HL-60 (cell line): ENCODE results near the gene BAD.
A peak's percentile ranks its signal among the peaks of the same experiment; 100 is the strongest.

Experiments
- DNase-seq, 2 experiments: peaks; one replicate each; pipeline ENCODE4 v3.0.0-alpha.2; 2010 to 2020; ENCODE audit warnings: low read depth in 1 of 2, low spot score in 1 of 2
- H3K27ac ChIP-seq: fragments of 250-450 bp; sonication (Bioruptor Pico); replicated peaks from 2 replicates; pipeline ENCODE4 v1.5.1; 2020; ENCODE audit warnings: mild to moderate bottlenecking, moderate library complexity
- H3K27me3 ChIP-seq: fragments of 250-450 bp; sonication (Bioruptor Pico); 2 replicates; pipeline ENCODE4 v1.5.1; 2021; ENCODE audit warnings: mild to moderate bottlenecking, moderate library complexity; ENCODE audit not compliant: insufficient read depth, poor library complexity, severe bottlenecking
- H3K4me3 ChIP-seq: replicated peaks from 2 replicates; pipeline ENCODE4 v1.5.1; 2011; ENCODE audit warnings: mild to moderate bottlenecking, control low read depth, low read length; ENCODE audit not compliant: insufficient read depth
- GABPA ChIP-seq: IDR thresholded peaks from 2 replicates; pipeline ENCODE4 v1.6.1; 2012; ENCODE audit warnings: low read depth
- POLR2AphosphoS5 ChIP-seq: IDR thresholded peaks from 2 replicates; pipeline ENCODE4 v1.6.1; 2012; ENCODE audit warnings: low read depth
- SPI1 ChIP-seq: IDR thresholded peaks from 2 replicates; pipeline ENCODE4 v1.6.1; 2012; ENCODE audit warnings: low read depth, mild to moderate bottlenecking, borderline replicate concordance
- TF ChIP-seq, protein P1 (sequence below): IDR thresholded peaks from 2 replicates; pipeline ENCODE4 v1.6.1; 2012; ENCODE audit warnings: low read depth; ENCODE audit not compliant: insufficient replicate concordance
- TF ChIP-seq, protein P2 (sequence below): IDR thresholded peaks from one replicate; pipeline ENCODE4 v1.5.1; 2011; ENCODE audit warnings: low read length, control low read depth, inconsistent platforms; ENCODE audit not compliant: insufficient read depth

The BAD gene

DNA sequence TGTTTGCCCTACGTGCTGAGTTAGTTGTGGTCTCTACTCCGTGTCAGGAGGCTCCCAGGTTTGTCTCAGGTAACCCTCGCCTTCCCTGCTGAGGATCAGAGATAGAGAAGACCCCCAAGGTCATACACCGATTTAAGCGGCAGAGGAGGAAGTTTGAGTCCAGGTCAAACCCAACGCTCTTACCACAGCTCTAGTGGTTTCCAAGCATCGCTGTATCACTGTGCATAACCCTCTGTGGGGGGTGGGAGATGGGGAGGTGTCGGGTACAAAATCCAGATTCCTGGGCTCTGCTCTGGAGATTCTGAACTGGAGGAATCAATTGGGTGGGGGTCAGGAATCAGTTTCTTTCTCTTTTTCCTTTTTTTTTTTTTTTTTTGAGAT, 53.5 kb downstream of the BAD start:
- Histone ChIP-seq H3K4me3 (peak overlapping the region; percentile 73), H3K27ac (peak overlapping the region; percentile 79), H3K27me3 (no peaks in the 10 kb centered on the region)
- no peak for TF ChIP-seq SPI1
- no peak for TF ChIP-seq POLR2AphosphoS5
- TF ChIP-seq, protein P1, sequence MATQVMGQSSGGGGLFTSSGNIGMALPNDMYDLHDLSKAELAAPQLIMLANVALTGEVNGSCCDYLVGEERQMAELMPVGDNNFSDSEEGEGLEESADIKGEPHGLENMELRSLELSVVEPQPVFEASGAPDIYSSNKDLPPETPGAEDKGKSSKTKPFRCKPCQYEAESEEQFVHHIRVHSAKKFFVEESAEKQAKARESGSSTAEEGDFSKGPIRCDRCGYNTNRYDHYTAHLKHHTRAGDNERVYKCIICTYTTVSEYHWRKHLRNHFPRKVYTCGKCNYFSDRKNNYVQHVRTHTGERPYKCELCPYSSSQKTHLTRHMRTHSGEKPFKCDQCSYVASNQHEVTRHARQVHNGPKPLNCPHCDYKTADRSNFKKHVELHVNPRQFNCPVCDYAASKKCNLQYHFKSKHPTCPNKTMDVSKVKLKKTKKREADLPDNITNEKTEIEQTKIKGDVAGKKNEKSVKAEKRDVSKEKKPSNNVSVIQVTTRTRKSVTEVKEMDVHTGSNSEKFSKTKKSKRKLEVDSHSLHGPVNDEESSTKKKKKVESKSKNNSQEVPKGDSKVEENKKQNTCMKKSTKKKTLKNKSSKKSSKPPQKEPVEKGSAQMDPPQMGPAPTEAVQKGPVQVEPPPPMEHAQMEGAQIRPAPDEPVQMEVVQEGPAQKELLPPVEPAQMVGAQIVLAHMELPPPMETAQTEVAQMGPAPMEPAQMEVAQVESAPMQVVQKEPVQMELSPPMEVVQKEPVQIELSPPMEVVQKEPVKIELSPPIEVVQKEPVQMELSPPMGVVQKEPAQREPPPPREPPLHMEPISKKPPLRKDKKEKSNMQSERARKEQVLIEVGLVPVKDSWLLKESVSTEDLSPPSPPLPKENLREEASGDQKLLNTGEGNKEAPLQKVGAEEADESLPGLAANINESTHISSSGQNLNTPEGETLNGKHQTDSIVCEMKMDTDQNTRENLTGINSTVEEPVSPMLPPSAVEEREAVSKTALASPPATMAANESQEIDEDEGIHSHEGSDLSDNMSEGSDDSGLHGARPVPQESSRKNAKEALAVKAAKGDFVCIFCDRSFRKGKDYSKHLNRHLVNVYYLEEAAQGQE = no peak
- TF ChIP-seq GABPA = no peak
- TF ChIP-seq, protein P2, sequence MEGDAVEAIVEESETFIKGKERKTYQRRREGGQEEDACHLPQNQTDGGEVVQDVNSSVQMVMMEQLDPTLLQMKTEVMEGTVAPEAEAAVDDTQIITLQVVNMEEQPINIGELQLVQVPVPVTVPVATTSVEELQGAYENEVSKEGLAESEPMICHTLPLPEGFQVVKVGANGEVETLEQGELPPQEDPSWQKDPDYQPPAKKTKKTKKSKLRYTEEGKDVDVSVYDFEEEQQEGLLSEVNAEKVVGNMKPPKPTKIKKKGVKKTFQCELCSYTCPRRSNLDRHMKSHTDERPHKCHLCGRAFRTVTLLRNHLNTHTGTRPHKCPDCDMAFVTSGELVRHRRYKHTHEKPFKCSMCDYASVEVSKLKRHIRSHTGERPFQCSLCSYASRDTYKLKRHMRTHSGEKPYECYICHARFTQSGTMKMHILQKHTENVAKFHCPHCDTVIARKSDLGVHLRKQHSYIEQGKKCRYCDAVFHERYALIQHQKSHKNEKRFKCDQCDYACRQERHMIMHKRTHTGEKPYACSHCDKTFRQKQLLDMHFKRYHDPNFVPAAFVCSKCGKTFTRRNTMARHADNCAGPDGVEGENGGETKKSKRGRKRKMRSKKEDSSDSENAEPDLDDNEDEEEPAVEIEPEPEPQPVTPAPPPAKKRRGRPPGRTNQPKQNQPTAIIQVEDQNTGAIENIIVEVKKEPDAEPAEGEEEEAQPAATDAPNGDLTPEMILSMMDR = no peak
- DNase-seq = peak in 1 of 2 experiments; percentile 72

DNA sequence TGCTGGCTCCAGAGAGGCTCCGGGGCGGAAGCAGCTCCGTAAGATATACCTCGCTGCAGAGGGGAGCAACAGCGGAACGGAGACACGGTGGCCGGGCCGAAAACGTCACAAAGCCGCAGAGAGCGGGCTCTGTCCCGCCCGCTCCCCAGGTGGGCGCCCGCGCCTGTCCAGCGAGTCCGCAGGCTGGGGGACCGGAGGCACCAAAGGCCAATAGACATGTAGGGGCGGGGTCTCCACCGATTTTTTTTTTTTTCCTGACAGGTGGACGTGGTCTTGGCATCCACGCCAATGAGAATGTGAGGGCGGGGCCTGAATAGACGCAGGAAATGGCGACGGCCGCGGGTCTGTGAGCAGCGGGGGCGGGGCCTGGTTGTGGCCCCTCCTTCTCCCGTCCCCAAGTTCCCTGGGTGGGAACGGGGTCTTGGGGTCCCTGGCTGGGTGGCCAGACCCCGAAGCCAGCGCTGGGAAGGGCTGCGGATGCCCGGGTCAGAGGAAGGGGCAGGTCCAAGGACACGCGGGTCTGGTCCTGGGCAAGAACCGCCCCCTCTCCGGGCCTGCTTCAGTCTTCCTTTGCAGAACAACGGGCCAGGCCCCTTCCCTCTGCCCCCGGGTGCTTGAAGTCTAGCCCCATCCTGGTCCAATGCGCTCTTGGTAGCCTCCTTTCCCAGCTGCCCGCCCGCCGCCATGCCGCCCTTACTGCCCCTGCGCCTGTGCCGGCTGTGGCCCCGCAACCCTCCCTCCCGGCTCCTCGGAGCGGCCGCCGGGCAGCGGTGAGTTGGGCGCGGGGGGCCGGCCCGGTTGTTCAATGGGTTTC, 54.1 kb downstream of the BAD start, which contains the start of gene DNAJC4:
TSS of gene DNAJC4 (plus strand) at position 378 of the 814 bp plus-strand sequence. CDS start at position 685, 307 bp downstream.
- DNase-seq = peak; percentile 84 to 93
- peak within 1 kb of the TSS; percentile 73 for H3K4me3 ChIP-seq
- H3K27ac ChIP-seq = peak within 1 kb of the TSS; percentile 79
- no peaks in the 10 kb centered on the region for H3K27me3 ChIP-seq
- TF ChIP-seq SPI1 (no peak), POLR2AphosphoS5 (peak; percentile 50; the same call in 1 of the 2 replicates), GABPA (no peak)
- TF ChIP-seq, protein P1 = no peak
- TF ChIP-seq, protein P2 = no peak

DNA sequence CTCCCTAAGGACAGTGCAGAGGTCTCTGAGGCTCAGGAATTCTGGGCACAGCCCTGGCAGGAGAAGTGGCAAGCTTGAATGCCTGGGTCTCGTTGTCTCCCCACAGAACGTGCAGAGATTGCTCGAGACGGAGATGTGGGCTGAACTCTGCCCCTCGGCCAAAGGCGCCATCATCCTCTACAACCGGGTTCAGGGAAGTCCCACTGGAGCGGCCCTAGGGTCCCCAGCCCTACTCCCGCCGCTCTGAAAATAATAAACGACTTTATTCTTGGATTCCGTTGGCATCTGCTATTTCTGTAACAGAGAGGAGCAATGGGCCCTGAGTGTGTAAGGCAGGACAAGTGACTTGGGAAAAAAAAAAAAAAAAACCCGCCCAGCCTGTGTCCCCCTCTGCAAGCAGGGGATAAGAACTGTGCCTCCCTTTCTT, 54.7 kb downstream of the BAD start:
- TF ChIP-seq, protein P2 = no peak
- TF ChIP-seq SPI1 (no peak), GABPA (no peak), POLR2AphosphoS5 (no peak)
- TF ChIP-seq, protein P1 = no peak
- Histone ChIP-seq H3K27ac (peak overlapping the region; percentile 79), H3K27me3 (no peaks in the 10 kb centered on the region), H3K4me3 (peak overlapping the region; percentile 73)
- no peak for DNase-seq
